GM19372 (cell line): ENCODE measurements around the gene ABTB2.

ENCODE experiments used
- ATAC-seq: cut with Tn5 transposase; IDR thresholded peaks from one replicate; pipeline ENCODE4 v1.9.1; 2021; ENCODE audit warnings: mild to moderate bottlenecking, low read depth, moderate library complexity; ENCODE audit not compliant: unreplicated experiment

ABTB2 gene

DNA sequence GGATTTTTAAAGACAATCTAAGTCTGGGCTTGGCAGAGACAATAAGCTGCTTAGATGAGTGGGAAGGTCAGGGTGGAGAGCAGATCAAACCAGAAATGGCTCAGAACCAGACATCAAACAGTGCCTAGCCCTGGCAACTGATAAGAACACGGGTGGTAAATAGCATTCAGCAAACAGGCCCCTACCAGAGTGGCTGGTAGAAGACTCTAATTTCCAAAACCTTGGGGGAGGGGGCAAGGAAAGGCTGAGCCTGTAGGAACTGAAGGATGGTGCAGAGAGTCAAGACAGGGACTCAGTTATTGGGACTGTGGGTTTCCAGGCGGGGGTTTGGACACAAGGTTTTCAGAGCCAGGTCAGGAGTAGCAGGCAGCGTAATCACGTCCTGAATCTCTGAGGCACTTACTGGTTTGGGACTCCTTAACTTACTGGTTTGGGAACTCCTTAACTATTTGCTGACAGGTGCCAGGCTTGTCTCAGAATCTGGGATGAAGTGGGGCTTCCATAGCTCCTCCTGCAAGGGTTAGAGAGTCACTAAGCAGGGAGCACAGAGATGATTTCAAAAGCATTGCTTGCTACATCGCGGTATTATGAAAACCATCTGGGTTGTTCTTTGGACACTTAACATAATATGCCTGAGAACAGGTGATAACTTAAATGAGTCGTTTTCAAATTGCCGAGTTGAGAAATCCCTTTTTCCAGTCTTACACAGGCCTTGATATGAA lies 5.7 kb upstream of the ABTB2 start:
- no peak for ATAC-seq

DNA sequence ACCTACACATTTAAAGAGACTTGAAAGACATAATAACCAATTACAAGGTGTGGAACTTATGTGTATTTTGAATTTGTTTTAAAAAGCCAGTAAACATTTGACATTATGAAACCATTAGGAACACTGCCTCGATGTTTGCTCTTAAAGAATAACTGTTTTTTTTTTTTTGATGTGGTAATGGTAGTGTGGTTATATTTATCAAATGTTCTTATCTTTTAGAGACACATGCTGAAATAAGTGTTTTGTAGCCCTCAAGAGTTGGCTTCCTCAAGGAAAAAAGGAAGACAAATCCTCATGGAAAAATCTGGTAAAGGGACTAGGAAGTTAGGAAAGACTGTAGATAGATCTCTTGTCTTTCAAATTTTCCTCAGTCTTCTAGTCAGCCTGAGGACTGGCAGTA lies 2.2 kb upstream of the ABTB2 start:
- no peak for ATAC-seq

DNA sequence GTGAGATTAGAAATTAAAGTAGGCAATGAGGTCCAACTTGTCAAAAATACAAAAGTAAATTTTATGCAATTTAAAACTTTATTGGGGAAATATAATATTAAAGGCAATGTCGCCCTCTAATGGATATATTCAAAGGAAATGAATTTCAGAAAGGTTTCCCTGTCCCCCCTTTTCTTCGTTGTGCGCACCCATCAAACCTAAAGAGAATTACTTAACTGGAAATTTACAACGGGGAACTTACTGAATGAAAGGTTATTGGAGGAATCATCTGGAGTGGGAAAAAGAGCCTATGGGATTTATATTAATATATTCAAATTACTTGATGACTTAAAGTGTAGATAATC lies 1.7 kb upstream of the ABTB2 start:
- ATAC-seq = no peak

- no peak for ATAC-seq
Measured at GRCh38 chr11:34358728-34359547, 1.1 kb upstream of the ABTB2 start.

GRCh38 chr11:34358258-34358727 lies 483 bp upstream of the ABTB2 start:
- ATAC-seq = no peak

DNA sequence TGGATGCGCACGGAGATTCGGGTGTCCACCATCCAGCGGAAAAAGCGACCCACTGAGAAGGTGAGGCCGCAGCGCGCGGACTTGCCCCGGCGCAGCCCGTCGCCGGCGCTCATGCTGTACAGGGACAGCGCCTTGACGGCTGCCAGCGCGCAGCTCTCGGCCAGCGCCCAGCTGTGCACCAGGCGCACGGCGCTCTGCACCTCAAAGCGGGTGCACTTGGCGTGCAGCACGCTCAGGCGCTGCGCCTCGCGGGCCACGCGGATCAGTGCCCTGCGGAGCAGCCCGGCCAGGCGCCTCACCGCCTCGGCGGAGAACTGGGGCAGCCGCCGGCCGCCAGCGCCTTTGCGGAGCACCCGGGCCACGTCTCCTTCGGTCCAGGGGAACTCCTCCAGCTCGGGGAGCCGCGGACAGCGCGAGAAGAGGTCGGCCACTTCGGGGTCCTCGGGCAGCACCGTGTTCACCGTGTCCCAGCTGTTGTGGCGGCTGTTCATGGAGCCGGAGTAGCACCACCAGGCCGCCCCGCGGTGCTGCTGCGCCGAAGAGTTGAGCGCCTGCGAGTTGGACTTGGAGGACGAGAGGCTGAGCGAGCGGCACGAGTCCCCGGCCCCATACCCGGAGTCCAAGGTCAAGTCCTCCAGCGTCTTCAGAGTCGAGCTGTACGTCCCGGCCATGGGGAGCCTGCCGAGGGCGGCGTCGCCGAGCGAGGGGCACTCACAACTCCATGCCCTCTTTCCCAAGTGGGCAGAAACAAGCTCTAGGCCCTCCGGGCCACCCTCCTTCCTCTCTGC lies 703 bp downstream of the ABTB2 start:
- peak; percentile 28 for ATAC-seq

DNA sequence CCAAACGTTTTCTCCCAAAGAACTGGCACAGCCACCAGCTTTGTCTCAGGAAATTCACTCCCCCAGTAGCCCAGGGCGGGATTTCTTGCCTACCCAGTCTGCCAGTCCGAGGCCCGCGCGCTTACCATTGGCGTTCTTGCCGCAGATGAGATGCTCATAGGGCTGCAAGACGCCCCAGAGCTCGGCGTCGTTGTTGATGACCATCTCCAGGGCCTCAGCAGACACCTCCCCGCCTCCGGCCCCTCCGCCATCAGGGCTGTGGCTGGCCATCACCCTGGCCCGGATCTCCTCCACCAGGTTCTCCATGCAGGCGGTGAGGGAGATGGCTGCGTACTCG lies 1.3 kb downstream of the ABTB2 start:
- no peak for ATAC-seq

GRCh38 chr11:34356130-34356529 lies 1.7 kb downstream of the ABTB2 start:
- no peak for ATAC-seq

DNA sequence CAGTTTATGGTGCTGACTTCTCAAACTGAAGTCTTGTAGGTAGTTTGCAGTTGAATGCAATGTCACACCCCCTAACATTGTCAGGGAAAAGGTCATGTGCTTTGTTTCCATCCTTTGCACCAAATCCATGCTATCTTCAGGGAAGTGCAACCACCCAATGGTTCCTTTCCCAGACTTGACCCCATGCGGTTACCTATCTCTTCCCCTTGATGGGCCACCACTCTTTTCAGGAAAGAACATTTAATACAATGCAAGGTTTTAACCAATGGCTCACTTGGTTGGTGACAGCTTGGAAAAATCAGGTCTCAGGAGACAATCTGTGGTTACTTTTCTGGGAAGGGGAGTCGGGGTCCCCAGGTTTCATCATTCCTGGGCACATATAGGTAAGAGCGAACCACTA lies 2.1 kb downstream of the ABTB2 start:
- ATAC-seq = no peak

- no peak for ATAC-seq
Measured at GRCh38 chr11:34354782-34355181, 3.0 kb downstream of the ABTB2 start.

- no peak for ATAC-seq
Measured at GRCh38 chr11:34353881-34354280, 3.9 kb downstream of the ABTB2 start.

- no peak for ATAC-seq
Measured at GRCh38 chr11:34351687-34352469, 5.9 kb downstream of the ABTB2 start.

DNA sequence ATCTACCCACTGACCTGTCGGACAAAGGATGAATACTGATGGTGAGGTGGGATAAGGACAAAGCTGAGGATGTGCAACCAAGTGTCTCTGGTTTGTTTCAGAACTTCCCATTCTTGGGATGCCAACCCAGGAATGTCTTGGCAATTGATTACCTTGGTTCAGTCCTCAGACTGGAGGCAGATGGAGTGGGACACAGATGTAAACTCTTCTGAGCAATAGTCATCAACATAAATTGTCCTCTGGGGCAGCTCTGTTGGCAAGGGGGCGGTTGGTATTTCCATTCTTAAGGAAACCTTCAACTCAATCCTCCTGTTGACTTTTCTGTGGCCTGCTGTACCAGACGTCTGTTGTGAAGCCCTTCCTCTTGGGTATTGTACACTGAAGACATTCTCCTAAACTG lies 6.8 kb downstream of the ABTB2 start:
- no peak for ATAC-seq

- no peak for ATAC-seq
Measured at GRCh38 chr11:34349882-34350281, 7.9 kb downstream of the ABTB2 start.

DNA sequence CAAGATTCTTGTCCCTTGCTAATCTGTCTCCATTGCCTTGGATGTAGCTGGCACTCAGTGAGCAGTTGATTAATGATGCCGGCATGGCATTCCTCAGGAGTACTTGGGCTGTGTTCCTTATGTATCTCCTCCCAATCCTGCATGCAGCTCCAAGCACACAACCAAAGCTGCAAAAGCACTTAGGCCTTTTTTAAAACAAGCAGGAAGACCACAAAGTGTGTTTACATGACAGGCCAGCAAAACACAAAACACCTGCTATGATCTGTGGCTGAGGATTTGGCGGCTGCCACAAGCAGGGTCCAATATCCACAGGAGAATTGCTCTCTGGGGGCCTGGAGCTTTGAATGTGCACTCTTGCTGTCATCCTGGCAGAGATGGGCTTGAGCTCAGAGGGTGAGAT lies 8.9 kb downstream of the ABTB2 start:
- no peak for ATAC-seq

- ATAC-seq = no peak
Measured at GRCh38 chr11:34348096-34348495, 9.7 kb downstream of the ABTB2 start.

DNA sequence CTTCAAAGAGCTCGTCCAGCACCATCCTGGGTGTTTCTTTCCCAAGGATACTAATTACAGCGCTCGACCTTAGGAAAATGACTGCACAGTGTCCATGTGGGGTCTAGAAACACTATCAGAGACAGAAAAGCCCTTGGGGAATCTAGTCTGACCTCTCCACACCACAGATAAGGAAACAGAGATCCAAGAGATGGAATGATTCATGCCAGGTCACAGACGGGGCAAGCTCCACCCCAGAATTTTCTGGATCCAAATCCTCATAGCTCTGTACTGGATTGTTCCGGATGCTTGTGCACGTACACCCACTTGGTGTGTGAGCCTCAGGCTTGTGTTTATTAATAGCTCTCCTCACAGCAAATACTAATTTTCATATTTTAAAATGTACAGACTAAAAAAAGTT lies 11.3 kb downstream of the ABTB2 start:
- no peak for ATAC-seq

GRCh38 chr11:34345991-34346480 lies 11.8 kb downstream of the ABTB2 start:
- no peak for ATAC-seq

GRCh38 chr11:34345540-34345876 lies 12.3 kb downstream of the ABTB2 start:
- ATAC-seq = no peak

DNA sequence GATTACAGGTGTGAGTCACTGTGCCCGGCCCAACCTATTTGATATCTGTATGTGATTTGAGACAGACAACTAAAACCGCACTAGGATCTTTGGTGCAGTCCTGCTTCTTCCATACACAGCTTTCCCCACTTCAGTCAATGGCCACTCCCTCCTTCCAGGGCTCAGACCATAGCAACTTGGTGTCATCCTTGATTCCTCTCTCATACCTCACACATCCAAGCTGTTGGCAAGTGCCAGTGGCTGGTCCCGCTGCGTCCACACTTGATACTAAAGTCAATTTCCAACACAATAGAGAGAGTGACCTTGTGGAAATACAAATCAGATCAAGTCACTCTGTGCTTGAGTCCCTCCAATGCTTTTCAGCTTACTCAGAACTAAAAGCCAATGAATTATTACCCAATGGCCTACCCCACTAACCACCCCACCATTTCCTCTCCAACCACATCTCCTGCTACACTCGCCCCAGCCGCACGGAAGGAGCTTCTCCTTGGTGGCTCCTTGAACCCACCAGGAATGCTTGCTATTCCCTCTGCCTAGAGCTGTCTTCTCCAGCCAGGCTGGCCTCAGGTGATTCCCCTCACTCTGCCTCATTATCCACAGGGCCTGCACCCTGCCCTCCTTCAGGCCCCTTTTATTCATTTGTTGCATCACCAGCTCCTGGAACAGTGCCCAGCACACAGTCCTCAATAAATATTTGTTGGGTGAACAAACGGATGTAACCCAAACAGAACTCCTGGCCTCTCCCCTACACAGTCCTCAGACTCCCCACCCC lies 12.9 kb downstream of the ABTB2 start:
- no peak for ATAC-seq
